HG03354 (cell line): ENCODE results near the gene OR2V2.

Experiments used
- ATAC-seq: cut with Tn5 transposase; IDR thresholded peaks from one replicate; pipeline ENCODE4 v1.9.1; 2021; ENCODE audit warnings: mild to moderate bottlenecking; ENCODE audit not compliant: unreplicated experiment, poor library complexity, severe bottlenecking

OR2V2 gene

DNA sequence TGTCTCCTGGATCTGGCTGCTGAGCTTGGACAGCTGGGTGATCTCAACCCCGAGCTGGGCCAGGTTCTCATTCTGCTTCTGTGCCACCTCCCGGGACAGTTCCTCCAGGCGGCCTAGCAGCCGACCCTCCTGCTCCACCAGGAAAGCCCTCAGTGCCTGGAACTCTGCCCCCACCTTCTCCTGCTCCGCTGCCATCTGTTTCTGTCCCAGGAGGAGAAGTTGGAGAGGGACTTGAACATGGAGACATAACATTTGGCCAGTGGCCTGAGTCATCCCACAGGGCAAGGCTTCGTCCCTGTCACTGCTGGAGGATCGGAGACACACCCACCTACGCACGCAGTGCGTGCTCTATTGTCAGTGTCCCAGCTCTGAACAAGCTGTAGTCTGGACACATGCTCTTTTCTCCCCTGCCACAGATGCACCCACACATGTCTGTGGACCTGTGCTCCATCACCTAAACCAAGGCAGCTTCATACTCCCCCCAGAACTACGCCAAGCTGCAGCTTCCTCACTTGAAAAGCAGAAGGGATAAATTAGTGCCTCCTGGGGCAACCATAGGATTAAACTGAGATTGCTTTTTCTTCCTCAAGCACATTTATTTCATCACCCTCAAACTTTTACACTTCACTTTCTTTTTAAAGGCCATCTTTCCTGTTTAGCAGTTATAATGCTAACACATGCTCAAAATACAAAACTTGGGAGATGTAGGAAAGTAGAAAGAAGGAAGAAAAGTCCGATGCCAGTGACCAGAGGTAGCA is 52.7 kb downstream of the OR2V2 start:
- no peak for ATAC-seq

DNA sequence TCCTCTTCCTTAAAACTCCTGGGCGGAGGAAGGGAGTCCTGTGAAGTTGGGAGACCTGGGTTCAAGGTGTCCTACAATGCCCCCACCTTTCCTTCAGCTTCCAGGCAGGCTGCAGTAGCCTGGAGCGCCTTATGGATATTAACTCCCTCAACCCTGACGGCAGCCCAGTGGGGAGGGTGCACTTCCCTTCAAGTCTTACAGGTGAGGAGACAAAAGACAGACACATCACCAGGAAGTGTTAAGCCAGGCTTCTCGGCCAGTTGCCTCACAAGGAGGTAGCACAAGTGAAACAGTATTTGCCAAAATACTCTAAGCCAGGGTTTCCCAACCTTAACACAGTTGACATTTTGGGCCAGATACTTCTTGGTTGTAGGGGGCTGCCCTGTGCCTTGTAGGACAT is 53.4 kb downstream of the OR2V2 start:
- ATAC-seq = no peak

DNA sequence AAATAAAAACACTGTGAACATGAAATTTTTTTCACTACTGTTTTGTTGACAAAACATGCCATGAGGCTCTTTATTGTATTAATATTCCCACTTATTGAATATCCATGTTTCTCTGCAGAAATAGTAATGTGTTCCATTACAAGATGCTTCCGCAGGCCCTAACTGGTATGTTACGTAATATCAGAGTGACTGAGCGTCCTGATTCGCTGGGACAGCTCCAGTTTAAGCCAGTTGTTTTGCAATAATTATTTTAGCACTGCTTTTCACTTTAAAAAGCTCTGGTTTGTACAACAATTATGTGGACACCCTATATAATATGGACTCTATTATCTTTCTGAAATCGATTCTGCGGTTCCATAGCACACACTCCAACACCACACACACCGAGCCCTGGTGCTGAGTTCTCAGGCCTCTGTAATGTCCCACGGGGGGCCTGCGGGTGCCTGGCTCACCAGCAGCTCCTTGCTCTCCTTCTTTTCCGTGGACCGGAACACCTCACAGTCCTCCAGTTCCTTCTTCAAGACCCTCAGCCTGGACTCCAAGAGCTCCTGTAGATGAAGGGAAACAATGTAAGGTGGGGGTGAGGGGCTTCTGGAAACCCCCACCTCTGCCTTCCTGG is 55.8 kb downstream of the OR2V2 start:
- no peak for ATAC-seq

- ATAC-seq = no peak
Observed at GRCh38 chr5:181203777-181204112, 56.4 kb downstream of the OR2V2 start.

- no peak for ATAC-seq
Observed at GRCh38 chr5:181204113-181204825, 56.9 kb downstream of the OR2V2 start.

DNA sequence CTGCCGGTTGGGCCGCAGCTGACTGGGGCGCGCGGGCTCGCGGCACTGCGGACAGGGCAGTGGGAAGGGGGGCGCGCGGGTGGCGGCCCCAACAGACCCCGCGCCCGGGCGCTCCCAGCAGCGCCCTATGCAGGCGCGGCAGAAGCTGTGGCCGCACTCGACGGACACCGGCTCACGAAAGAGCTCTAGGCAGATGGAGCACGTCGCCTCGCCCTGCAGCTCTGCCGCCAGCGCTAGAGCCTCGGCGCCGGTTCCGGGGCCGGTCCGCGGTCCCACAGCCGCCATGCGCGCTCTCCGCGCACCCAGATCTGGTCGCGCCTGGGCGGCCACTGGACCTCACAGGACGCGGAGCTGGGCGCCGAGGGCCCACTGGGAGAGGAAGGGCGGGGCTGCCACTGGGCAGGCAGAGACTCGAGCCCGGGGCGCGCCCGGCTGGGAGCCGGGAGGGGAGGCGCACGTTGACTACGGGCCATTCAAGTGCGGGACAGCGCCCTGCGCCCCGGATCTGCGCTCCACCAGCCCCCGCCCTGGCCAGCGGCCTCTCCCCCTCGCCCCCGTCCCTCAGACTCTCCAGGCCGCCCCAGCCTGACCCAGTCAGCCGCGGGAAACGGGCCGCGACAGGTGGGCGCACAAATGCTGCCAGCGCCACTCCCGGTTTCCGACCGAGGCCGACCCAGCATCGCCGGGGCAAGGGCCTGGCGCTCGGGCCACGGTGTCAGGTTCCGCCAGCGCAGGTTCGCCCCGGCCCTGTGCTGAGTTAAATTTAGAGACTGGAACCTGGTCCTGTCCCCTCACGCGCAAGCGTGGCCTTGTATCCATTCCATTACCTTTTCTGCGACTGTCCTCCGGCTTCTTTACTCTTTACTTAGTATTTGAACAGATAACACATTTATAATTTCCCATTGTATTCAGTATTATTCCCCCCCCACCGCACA is 57.7 kb downstream of the OR2V2 start, which contains the start of gene TRIM7:
Gene TRIM7 (minus strand): TSS at position 371 of the 935 bp plus-strand sequence. CDS start 86 bp downstream, at position 285.
- ATAC-seq = no peak

GRCh38 chr5:181205761-181206649 is 58.6 kb downstream of the OR2V2 start:
- no peak for ATAC-seq

GRCh38 chr5:181207214-181207959 is 60.0 kb downstream of the OR2V2 start:
- ATAC-seq = peak; percentile 39

DNA sequence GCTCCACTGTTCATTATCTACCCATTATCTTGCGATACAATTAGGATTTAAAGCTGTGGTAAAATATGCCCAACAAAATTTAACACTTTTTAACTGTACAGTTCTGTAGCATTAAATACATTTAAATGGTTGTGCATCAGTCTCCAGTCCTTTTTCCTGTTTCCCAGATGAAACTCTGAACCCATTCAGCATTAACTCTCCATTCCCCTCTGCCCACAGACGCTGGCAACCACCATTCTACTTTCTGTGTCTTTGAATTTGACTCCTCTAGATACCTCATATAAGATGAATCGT is 60.5 kb downstream of the OR2V2 start:
- no peak for ATAC-seq
